GM12878 (cell line): ENCODE results near the gene CHCHD1. TPM values are rescaled to one million over a fixed set of nuclear protein-coding genes. Genes with fewer than 3 reads are reported as not detected.
A peak's percentile ranks its signal among the peaks of the same experiment; 100 is the strongest.

ENCODE experiments used
- ATF7 ChIP-seq: fragments of 450-650 bp; IDR thresholded peaks from 2 replicates; pipeline ENCODE4 v1.6.1; 2016; ENCODE audit warnings: low read depth, mild to moderate bottlenecking
- CREM ChIP-seq: IDR thresholded peaks from 2 replicates; pipeline ENCODE4 v1.6.1; 2014; ENCODE audit warnings: antibody characterized with exemption, low read depth
- EP300 ChIP-seq, 2 experiments: fragments of 150-350 bp in 1 of 2; IDR thresholded peaks; 2 replicates each; pipeline ENCODE4 v1.6.1; 2011 to 2012; ENCODE audit warnings: low read depth in 2 of 2, low read length in 2 of 2, borderline replicate concordance in 1 of 2, improper control_type of control experiment in 1 of 2, inconsistent platforms in 1 of 2; ENCODE audit not compliant: control insufficient read depth in 1 of 2
- FOS ChIP-seq: IDR thresholded peaks from 3 replicates; pipeline ENCODE4 v1.6.1; 2011; ENCODE audit warnings: borderline replicate concordance; ENCODE audit not compliant: insufficient read length; ENCODE audit errors: extremely low read depth
- HCFC1 ChIP-seq: fragments of 150-350 bp; IDR thresholded peaks from 2 replicates; pipeline ENCODE4 v1.6.1; 2014; ENCODE audit warnings: low read length
- NBN ChIP-seq: fragments of 450-650 bp; IDR thresholded peaks from 2 replicates; pipeline ENCODE4 v1.6.1; 2016
- NR2C1 ChIP-seq: fragments of 450-650 bp; IDR thresholded peaks from 2 replicates; pipeline ENCODE4 v1.6.1; 2017; ENCODE audit warnings: antibody characterized with exemption, mild to moderate bottlenecking, moderate library complexity
- NR2F1 ChIP-seq: fragments of 450-650 bp; conservative IDR thresholded peaks from 2 replicates; pipeline ENCODE4 v1.6.1; 2017; ENCODE audit warnings: mild to moderate bottlenecking
- POLR2AphosphoS5 ChIP-seq: IDR thresholded peaks from 2 replicates; pipeline ENCODE4 v1.6.1; 2011; ENCODE audit warnings: mild to moderate bottlenecking, low read length, inconsistent platforms
- RELA ChIP-seq: fragments of 450-650 bp; IDR thresholded peaks from 2 replicates; pipeline ENCODE4 v1.8.0; 2014; ENCODE audit warnings: borderline replicate concordance; ENCODE audit not compliant: partially characterized antibody
- STAT1 ChIP-seq: fragments of 450-650 bp; conservative IDR thresholded peaks from 2 replicates; pipeline ENCODE4 v1.6.1; 2014; ENCODE audit warnings: antibody characterized with exemption, mild to moderate bottlenecking
- polyA plus RNA-seq, 11 experiments: library from polyadenylated mRNA; depleted of rRNA in 4 of 11; unstranded in 6 of 11; stranded (reverse) in 5 of 11; fragments of >200 nt; fragmentation: Nextera tagmentation in 4 of 11; fragmentation: Illumina TruSeq in 1 of 11; extraction: Ambion mirVana in 4 of 11; extraction: Trizol in 1 of 11; gene quantifications; 1 replicate in 1 of 11; 2 replicates in 10 of 11; pipeline versions ENCODE4 v1.2.1 to v1.2.3, GENCODE V29; 2011 to 2016; ENCODE audit warnings: inconsistent platforms in 2 of 11, missing spikeins in 2 of 11, low read depth in 1 of 11
- total RNA-seq, 4 experiments: library from RNA; depleted of rRNA in 3 of 4; stranded (reverse); fragments of >200 nt in 3 of 4; fragmentation: Illumina TruSeq in 1 of 4; extraction: Trizol in 1 of 4; gene quantifications; 2 replicates each; pipeline versions ENCODE4 v1.2.1 to v1.2.3, GENCODE V29; 2013 to 2021
- TF ChIP-seq, protein P1 (sequence below): fragments of 450-650 bp; IDR thresholded peaks from 2 replicates; pipeline ENCODE4 v1.6.1; 2018; ENCODE audit warnings: borderline replicate concordance, mild to moderate bottlenecking; ENCODE audit not compliant: partially characterized antibody
- TF ChIP-seq, protein P2 (sequence below): IDR thresholded peaks from 2 replicates; pipeline ENCODE4 v1.6.1; 2012; ENCODE audit warnings: low read length, inconsistent platforms
- TF ChIP-seq, protein P3 (sequence below): fragments of 450-650 bp; IDR thresholded peaks from 2 replicates; pipeline ENCODE4 v1.6.1; 2017; ENCODE audit warnings: mild to moderate bottlenecking, moderate library complexity
- TF ChIP-seq, protein P4 (sequence below): fragments of 450-650 bp; IDR thresholded peaks from 2 replicates; pipeline ENCODE4 v1.6.1; 2014; ENCODE audit warnings: mild to moderate bottlenecking
- TF ChIP-seq, protein P5 (sequence below): IDR thresholded peaks from 2 replicates; pipeline ENCODE4 v1.6.1; 2012; ENCODE audit warnings: low read depth, low read length, improper control_type of control experiment

CHCHD1 gene
- total and polyA plus RNA-seq, 10 of the 15 experiments (the other 5 are each of a cell fraction or from before 2014, with no cell fraction given) = 35.0 to 132 (median 70.0) TPM

DNA sequence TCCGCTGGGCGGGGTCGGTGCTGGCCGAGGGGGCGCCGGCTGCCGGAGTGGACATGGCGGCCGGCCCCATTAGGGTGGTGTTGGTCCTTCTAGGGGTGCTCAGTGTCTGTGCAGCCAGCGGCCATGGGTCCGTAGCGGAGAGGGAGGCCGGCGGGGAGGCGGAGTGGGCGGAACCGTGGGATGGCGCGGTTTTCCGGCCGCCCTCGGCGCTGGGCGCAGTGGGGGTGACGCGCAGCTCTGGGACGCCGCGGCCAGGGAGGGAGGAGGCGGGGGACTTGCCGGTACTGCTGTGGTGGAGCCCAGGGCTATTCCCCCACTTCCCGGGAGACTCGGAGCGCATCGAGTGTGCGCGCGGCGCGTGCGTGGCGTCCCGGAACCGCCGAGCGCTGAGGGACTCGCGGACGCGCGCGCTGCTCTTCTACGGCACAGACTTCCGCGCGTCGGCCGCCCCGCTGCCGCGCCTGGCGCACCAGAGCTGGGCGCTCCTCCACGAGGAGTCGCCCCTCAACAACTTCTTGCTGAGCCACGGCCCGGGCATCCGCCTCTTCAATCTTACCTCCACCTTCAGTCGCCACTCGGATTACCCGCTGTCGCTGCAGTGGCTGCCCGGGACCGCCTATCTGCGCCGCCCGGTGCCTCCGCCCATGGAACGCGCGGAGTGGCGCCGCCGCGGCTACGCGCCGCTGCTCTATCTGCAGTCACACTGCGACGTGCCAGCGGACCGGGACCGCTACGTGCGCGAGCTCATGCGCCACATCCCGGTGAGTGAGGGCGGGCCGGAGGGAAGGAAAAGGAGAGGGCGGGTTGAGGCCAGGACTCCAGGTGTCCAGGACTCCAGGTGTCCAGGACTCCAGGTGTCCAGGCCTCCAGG, 9.3 kb upstream of the CHCHD1 start (continued):
- TF ChIP-seq, protein P1, sequence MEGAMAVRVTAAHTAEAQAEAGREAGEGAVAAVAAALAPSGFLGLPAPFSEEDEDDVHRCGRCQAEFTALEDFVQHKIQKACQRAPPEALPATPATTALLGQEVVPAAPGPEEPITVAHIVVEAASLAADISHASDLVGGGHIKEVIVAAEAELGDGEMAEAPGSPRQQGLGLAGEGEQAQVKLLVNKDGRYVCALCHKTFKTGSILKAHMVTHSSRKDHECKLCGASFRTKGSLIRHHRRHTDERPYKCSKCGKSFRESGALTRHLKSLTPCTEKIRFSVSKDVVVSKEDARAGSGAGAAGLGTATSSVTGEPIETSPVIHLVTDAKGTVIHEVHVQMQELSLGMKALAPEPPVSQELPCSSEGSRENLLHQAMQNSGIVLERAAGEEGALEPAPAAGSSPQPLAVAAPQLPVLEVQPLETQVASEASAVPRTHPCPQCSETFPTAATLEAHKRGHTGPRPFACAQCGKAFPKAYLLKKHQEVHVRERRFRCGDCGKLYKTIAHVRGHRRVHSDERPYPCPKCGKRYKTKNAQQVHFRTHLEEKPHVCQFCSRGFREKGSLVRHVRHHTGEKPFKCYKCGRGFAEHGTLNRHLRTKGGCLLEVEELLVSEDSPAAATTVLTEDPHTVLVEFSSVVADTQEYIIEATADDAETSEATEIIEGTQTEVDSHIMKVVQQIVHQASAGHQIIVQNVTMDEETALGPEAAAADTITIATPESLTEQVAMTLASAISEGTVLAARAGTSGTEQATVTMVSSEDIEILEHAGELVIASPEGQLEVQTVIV = peak; percentile 44
- TF ChIP-seq, protein P2, sequence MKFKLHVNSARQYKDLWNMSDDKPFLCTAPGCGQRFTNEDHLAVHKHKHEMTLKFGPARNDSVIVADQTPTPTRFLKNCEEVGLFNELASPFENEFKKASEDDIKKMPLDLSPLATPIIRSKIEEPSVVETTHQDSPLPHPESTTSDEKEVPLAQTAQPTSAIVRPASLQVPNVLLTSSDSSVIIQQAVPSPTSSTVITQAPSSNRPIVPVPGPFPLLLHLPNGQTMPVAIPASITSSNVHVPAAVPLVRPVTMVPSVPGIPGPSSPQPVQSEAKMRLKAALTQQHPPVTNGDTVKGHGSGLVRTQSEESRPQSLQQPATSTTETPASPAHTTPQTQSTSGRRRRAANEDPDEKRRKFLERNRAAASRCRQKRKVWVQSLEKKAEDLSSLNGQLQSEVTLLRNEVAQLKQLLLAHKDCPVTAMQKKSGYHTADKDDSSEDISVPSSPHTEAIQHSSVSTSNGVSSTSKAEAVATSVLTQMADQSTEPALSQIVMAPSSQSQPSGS = peak; percentile 19; the same call in 1 of the 2 replicates
- TF ChIP-seq FOS (no peak), ATF7 (peak; percentile 57), CREM (peak; percentile 85), HCFC1 (peak; percentile 10; the same call in 1 of the 2 replicates), STAT1 (no peak), NBN (peak; percentile 85; the same call in 1 of the 2 replicates), NR2F1 (peak; percentile 71), NR2C1 (0 out of 2 replicates have a peak, but pooled peaks have one; percentile 6), POLR2AphosphoS5 (peak; percentile 68; the same call in 1 of the 2 replicates), EP300 (IDR thresholded peaks at IDR 0.05; ENCODE audit: borderline replicate concordance in 1 of 2, control insufficient read depth in 1 of 2, low read depth in 2 of 2, low read length in 2 of 2) (0 out of 4 replicates have a peak, but pooled peaks of 1 of the 2 experiments have one; percentile 10), RELA (peak; percentile 54)
- TF ChIP-seq, protein P3, sequence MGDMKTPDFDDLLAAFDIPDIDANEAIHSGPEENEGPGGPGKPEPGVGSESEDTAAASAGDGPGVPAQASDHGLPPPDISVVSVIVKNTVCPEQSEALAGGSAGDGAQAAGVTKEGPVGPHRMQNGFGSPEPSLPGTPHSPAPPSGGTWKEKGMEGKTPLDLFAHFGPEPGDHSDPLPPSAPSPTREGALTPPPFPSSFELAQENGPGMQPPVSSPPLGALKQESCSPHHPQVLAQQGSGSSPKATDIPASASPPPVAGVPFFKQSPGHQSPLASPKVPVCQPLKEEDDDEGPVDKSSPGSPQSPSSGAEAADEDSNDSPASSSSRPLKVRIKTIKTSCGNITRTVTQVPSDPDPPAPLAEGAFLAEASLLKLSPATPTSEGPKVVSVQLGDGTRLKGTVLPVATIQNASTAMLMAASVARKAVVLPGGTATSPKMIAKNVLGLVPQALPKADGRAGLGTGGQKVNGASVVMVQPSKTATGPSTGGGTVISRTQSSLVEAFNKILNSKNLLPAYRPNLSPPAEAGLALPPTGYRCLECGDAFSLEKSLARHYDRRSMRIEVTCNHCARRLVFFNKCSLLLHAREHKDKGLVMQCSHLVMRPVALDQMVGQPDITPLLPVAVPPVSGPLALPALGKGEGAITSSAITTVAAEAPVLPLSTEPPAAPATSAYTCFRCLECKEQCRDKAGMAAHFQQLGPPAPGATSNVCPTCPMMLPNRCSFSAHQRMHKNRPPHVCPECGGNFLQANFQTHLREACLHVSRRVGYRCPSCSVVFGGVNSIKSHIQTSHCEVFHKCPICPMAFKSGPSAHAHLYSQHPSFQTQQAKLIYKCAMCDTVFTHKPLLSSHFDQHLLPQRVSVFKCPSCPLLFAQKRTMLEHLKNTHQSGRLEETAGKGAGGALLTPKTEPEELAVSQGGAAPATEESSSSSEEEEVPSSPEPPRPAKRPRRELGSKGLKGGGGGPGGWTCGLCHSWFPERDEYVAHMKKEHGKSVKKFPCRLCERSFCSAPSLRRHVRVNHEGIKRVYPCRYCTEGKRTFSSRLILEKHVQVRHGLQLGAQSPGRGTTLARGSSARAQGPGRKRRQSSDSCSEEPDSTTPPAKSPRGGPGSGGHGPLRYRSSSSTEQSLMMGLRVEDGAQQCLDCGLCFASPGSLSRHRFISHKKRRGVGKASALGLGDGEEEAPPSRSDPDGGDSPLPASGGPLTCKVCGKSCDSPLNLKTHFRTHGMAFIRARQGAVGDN = peak; percentile 76
- TF ChIP-seq, protein P4, sequence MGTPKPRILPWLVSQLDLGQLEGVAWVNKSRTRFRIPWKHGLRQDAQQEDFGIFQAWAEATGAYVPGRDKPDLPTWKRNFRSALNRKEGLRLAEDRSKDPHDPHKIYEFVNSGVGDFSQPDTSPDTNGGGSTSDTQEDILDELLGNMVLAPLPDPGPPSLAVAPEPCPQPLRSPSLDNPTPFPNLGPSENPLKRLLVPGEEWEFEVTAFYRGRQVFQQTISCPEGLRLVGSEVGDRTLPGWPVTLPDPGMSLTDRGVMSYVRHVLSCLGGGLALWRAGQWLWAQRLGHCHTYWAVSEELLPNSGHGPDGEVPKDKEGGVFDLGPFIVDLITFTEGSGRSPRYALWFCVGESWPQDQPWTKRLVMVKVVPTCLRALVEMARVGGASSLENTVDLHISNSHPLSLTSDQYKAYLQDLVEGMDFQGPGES = 0 out of 2 replicates have a peak, but pooled peaks have one; percentile 27
- TF ChIP-seq, protein P5, sequence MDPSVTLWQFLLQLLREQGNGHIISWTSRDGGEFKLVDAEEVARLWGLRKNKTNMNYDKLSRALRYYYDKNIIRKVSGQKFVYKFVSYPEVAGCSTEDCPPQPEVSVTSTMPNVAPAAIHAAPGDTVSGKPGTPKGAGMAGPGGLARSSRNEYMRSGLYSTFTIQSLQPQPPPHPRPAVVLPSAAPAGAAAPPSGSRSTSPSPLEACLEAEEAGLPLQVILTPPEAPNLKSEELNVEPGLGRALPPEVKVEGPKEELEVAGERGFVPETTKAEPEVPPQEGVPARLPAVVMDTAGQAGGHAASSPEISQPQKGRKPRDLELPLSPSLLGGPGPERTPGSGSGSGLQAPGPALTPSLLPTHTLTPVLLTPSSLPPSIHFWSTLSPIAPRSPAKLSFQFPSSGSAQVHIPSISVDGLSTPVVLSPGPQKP = peak; percentile 33; the same call in 1 of the 2 replicates
